Smooth muscle cell (in vitro differentiated cells): ENCODE results near the gene FGGY. TPM values are rescaled to one million over a fixed set of nuclear protein-coding genes. Genes with fewer than 3 reads are reported as not detected.
A peak's percentile ranks its signal among the peaks of the same experiment; 100 is the strongest.

ENCODE experiments used
- DNase-seq: peaks from one replicate; lab custom pipeline; 2025; ENCODE audit not compliant: unreplicated experiment; lab: John Stamatoyannopoulos, UW
- H2AFZ ChIP-seq: fragments of 200-600 bp; sonication (generic); 2 replicates; pipeline ENCODE4 v1.6.0; 2016; ENCODE audit warnings: antibody characterized with exemption, low read depth, mild to moderate bottlenecking
- H3F3A ChIP-seq: fragments of 200-600 bp; sonication (generic); 2 replicates; pipeline ENCODE4 v1.6.0; 2017; ENCODE audit warnings: antibody characterized with exemption, low read depth
- H3K27ac ChIP-seq: fragments of 200-600 bp; sonication (generic); 2 replicates; pipeline ENCODE4 v1.5.1; 2016; ENCODE audit warnings: low read depth, mild to moderate bottlenecking
- H3K27me3 ChIP-seq: fragments of 200-600 bp; sonication (generic); 2 replicates; pipeline ENCODE4 v1.6.1; 2016; ENCODE audit warnings: low read depth, mild to moderate bottlenecking
- H3K36me3 ChIP-seq: fragments of 200-600 bp; sonication (generic); 2 replicates; pipeline ENCODE4 v1.5.1; 2016; ENCODE audit warnings: low read depth
- H3K4me1 ChIP-seq: fragments of 200-600 bp; sonication (generic); 2 replicates; pipeline ENCODE4 v1.5.1; 2016; ENCODE audit warnings: low read depth
- H3K4me2 ChIP-seq: fragments of 200-600 bp; sonication (generic); 2 replicates; pipeline ENCODE4 v1.6.0; 2016; ENCODE audit warnings: mild to moderate bottlenecking
- H3K4me3 ChIP-seq: fragments of 200-600 bp; sonication (generic); 2 replicates; pipeline ENCODE4 v1.5.1; 2016; ENCODE audit warnings: mild to moderate bottlenecking
- H3K79me2 ChIP-seq: fragments of 200-600 bp; sonication (generic); 2 replicates; pipeline ENCODE4 v1.6.0; 2016; ENCODE audit warnings: low read depth, mild to moderate bottlenecking
- H3K9ac ChIP-seq: fragments of 200-600 bp; sonication (generic); 2 replicates; pipeline ENCODE4 v1.6.0; 2016; ENCODE audit warnings: low read depth
- H3K9me3 ChIP-seq: fragments of 200-600 bp; sonication (generic); replicated peaks from 2 replicates; pipeline ENCODE4 v1.5.1; 2016; ENCODE audit warnings: low read depth
- H4K20me1 ChIP-seq: fragments of 200-600 bp; sonication (generic); 2 replicates; pipeline ENCODE4 v1.6.0; 2016; ENCODE audit warnings: low read depth
- CTCF ChIP-seq: fragments of 200-600 bp; sonication (generic); IDR thresholded peaks from 2 replicates; pipeline ENCODE4 v1.5.1; 2017; ENCODE audit warnings: borderline replicate concordance, mild to moderate bottlenecking, antibody characterized with exemption; ENCODE audit not compliant: insufficient read depth, poor library complexity, severe bottlenecking
- WGBS: methylation state at CpG from one replicate; pipeline ENCODE4 v1.1.7; 2016; ENCODE audit warnings: low lambda C conversion rate; 5-methylcytosine and 5-hydroxymethylcytosine counted together
- polyA plus RNA-seq: library from polyadenylated mRNA; unstranded; fragments of >200 nt; fragmentation: Nextera tagmentation; extraction: Ambion mirVana; gene quantifications from 2 replicates; pipeline ENCODE4 v1.2.1, GENCODE V29; 2016
- total RNA-seq: library from RNA; depleted of rRNA; stranded (reverse); fragments of >200 nt; gene quantifications from 2 replicates; pipeline ENCODE4 v1.2.3, GENCODE V29; 2014

Gene FGGY
- total and polyA plus RNA-seq, 2 experiments from 2014 or later: 5.1 to 9.2 TPM

GRCh38 chr1:59705466-59706302 lies 408.8 kb downstream of the FGGY start:
- DNase-seq: no peak
- Histone ChIP-seq H2AFZ (no peak overlapping the region), H3K9ac (peak overlapping the region; percentile 8), H3K36me3 (peaks cover 2% of the 10 kb centered on the region), H3K4me3 (no peak overlapping the region), H3K79me2 (no peaks in the 10 kb centered on the region), H3F3A (peaks cover 26% of the 10 kb centered on the region), H4K20me1 (no peaks in the 10 kb centered on the region), H3K4me2 (peak overlapping the region; percentile 61), H3K27me3 (no peaks in the 10 kb centered on the region), H3K4me1 (peaks cover 11% of the 10 kb centered on the region), H3K9me3 (no peaks in the 10 kb centered on the region), H3K27ac (peak overlapping the region; percentile 82)
- TF ChIP-seq CTCF: no peak
- WGBS: 27% methylated on average over 5 of the region's 5 CpGs

- Histone ChIP-seq H3K79me2 (no peaks in the 10 kb centered on the region), H3K4me1 (peaks cover 11% of the 10 kb centered on the region), H3K27me3 (no peaks in the 10 kb centered on the region), H3K27ac (peak overlapping the region; percentile 82), H4K20me1 (no peaks in the 10 kb centered on the region), H3F3A (peaks cover 26% of the 10 kb centered on the region), H3K36me3 (peaks cover 5% of the 10 kb centered on the region), H2AFZ (no peak overlapping the region), H3K9me3 (no peaks in the 10 kb centered on the region), H3K4me3 (no peak overlapping the region), H3K4me2 (peak overlapping the region; percentile 61), H3K9ac (peak overlapping the region; percentile 8)
- no peak for DNase-seq
- TF ChIP-seq CTCF: no peak
Measured at GRCh38 chr1:59706303-59706599, 409.4 kb downstream of the FGGY start.

GRCh38 chr1:59707178-59707791 lies 410.4 kb downstream of the FGGY start:
- peaks cover 26% of the 10 kb centered on the region for H3F3A ChIP-seq
- peak overlapping the region; percentile 42 for H2AFZ ChIP-seq
- H3K27ac ChIP-seq: peak overlapping the region; percentile 82
- H4K20me1 ChIP-seq: no peaks in the 10 kb centered on the region
- H3K4me2 ChIP-seq: peak overlapping the region; percentile 61
- H3K79me2 ChIP-seq: no peaks in the 10 kb centered on the region
- H3K4me1 ChIP-seq: peaks cover 11% of the 10 kb centered on the region
- peaks cover 5% of the 10 kb centered on the region for H3K36me3 ChIP-seq
- no peak overlapping the region for H3K4me3 ChIP-seq
- peak overlapping the region; percentile 23 for H3K9ac ChIP-seq
- no peak for TF ChIP-seq CTCF
- no peak for DNase-seq
- no peaks in the 10 kb centered on the region for H3K27me3 ChIP-seq
- H3K9me3 ChIP-seq: no peaks in the 10 kb centered on the region
- 31% methylated on average over 7 of the region's 7 CpGs for WGBS
